OCI-LY3 (cell line): ENCODE results near the gene PPP3CA.
"Not testable (repeated sequence)": the region's sequence is repeated elsewhere in the genome, so short reads cannot be mapped to it uniquely, and the experiment has no call there.

Experiments
- H2AFZ ChIP-seq: fragments of 200-600, 300-600 bp; shearing (Covaris generic); 2 replicates; pipeline ENCODE4 v1.6.0; 2014; ENCODE audit warnings: antibody characterized with exemption, low read depth, low read length
- H3K27ac ChIP-seq: fragments of 200-600, 300-600 bp; sonication (generic); 2 replicates; pipeline ENCODE4 v1.5.1; 2014; ENCODE audit warnings: mild to moderate bottlenecking, low read length, moderate library complexity, mixed read lengths
- H3K27me3 ChIP-seq: fragments of 200-600, 300-600 bp; sonication (generic); 2 replicates; pipeline ENCODE4 v1.6.1; 2014; ENCODE audit warnings: low read depth, low read length, mixed read lengths
- H3K36me3 ChIP-seq: fragments of 200-600, 300-600 bp; sonication (generic); replicated peaks from 2 replicates; pipeline ENCODE3; 2014; ENCODE audit warnings: low read depth, low read length, mixed read lengths
- H3K4me1 ChIP-seq: fragments of 300-600, 200-600 bp; sonication (generic); 2 replicates; pipeline ENCODE4 v1.6.1; 2014; ENCODE audit warnings: low read length, mixed read lengths
- H3K4me2 ChIP-seq: fragments of 200-600, 300-600 bp; sonication (generic); 2 replicates; pipeline ENCODE4 v1.6.1; 2014; ENCODE audit warnings: low read length, mixed read lengths
- H3K4me3 ChIP-seq: fragments of 300-600, 200-600 bp; sonication (generic); 2 replicates; pipeline ENCODE4 v1.5.1; 2014; ENCODE audit warnings: antibody characterized with exemption, mild to moderate bottlenecking, low read length, moderate library complexity
- H3K79me2 ChIP-seq: fragments of 300-600, 200-600 bp; shearing (Covaris generic); 2 replicates; pipeline ENCODE4 v1.6.1; 2014; ENCODE audit warnings: mild to moderate bottlenecking, low read length, mixed read lengths
- H3K9ac ChIP-seq: fragments of 300-600, 200-600 bp; shearing (Covaris generic); 2 replicates; pipeline ENCODE4 v1.6.0; 2014; ENCODE audit warnings: mild to moderate bottlenecking, low read length, moderate library complexity
- H3K9me3 ChIP-seq: fragments of 200-600, 300-600 bp; shearing (Covaris generic); 2 replicates; pipeline ENCODE4 v1.6.1; 2014; ENCODE audit warnings: low read length, mixed read lengths; ENCODE audit not compliant: insufficient read depth
- H4K20me1 ChIP-seq: fragments of 200-600, 300-600 bp; sonication (generic); 2 replicates; pipeline ENCODE4 v1.6.1; 2016; ENCODE audit warnings: low read length, mixed read lengths; ENCODE audit not compliant: insufficient read depth
- EZH2phosphoT487 ChIP-seq: fragments of 200-600 bp; shearing (Covaris generic); IDR thresholded peaks from 2 replicates; pipeline ENCODE4 v1.6.1; 2018; ENCODE audit warnings: antibody characterized with exemption, mixed run types, low read depth
- TF ChIP-seq, protein P1 (sequence below): fragments of 200-600, 300-600 bp; sonication (generic); IDR thresholded peaks from 2 replicates; pipeline ENCODE4 v1.5.1; 2014; ENCODE audit warnings: antibody characterized with exemption, low read length, low read depth

The PPP3CA gene

DNA sequence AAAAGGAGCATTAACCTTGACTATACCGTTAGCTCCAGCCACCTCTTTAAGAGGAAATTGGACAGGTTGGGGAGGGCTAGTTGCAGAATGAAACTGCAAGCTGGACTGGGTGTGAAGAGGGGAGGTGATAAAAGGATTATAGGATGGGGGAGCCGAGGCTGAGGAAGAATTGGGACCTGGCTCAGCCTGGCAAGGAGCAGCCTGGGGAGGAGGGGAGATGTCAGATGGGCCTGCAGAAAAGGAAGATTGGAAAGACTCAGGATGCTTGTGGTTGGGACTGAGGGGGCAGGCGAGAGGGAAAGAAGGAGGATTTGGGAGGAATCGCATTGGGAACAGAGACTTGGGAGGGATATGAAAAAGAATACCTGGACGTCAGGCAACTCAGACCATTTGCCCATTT is 351.7 kb downstream of the PPP3CA start:
- TF ChIP-seq, protein P1, sequence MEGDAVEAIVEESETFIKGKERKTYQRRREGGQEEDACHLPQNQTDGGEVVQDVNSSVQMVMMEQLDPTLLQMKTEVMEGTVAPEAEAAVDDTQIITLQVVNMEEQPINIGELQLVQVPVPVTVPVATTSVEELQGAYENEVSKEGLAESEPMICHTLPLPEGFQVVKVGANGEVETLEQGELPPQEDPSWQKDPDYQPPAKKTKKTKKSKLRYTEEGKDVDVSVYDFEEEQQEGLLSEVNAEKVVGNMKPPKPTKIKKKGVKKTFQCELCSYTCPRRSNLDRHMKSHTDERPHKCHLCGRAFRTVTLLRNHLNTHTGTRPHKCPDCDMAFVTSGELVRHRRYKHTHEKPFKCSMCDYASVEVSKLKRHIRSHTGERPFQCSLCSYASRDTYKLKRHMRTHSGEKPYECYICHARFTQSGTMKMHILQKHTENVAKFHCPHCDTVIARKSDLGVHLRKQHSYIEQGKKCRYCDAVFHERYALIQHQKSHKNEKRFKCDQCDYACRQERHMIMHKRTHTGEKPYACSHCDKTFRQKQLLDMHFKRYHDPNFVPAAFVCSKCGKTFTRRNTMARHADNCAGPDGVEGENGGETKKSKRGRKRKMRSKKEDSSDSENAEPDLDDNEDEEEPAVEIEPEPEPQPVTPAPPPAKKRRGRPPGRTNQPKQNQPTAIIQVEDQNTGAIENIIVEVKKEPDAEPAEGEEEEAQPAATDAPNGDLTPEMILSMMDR: no peak
- no peak for TF ChIP-seq EZH2phosphoT487
- Histone ChIP-seq H2AFZ (no peak overlapping the region), H3K36me3 (no peaks in the 10 kb centered on the region), H3K4me2 (no peak overlapping the region), H3K27ac (no peak overlapping the region), H3K9ac (no peak overlapping the region), H3K79me2 (no peaks in the 10 kb centered on the region), H3K4me1 (no peaks in the 10 kb centered on the region), H4K20me1 (no peaks in the 10 kb centered on the region), H3K4me3 (no peak overlapping the region), H3K9me3 (no peaks in the 10 kb centered on the region), H3K27me3 (no peaks in the 10 kb centered on the region)

DNA sequence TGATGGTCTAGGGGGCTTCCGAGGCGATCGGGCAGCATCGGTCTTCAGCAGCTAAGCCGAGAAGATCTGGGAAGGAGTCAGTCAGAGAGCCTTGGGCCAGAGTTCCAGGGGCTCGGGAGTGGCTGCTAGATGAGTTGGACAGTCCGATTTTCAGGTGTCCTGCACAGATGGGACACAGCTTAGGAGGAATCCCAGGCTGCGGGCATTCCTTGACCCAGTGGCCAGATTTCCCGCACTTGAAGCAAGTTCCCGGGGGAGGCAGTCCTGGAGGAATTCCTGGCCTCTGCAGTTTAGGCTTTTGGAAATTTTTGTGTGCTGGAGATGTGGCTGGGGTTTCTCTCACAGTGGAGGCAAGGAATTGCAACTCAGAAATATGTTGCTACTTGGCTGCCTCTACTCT is 352.3 kb downstream of the PPP3CA start:
- not testable (repeated sequence) for H3K4me1 ChIP-seq, H2AFZ ChIP-seq, H3K79me2 ChIP-seq, H3K9me3 ChIP-seq, H3K27ac ChIP-seq, H3K9ac ChIP-seq, H3K36me3 ChIP-seq, H4K20me1 ChIP-seq, H3K4me3 ChIP-seq, H3K4me2 ChIP-seq, H3K27me3 ChIP-seq

DNA sequence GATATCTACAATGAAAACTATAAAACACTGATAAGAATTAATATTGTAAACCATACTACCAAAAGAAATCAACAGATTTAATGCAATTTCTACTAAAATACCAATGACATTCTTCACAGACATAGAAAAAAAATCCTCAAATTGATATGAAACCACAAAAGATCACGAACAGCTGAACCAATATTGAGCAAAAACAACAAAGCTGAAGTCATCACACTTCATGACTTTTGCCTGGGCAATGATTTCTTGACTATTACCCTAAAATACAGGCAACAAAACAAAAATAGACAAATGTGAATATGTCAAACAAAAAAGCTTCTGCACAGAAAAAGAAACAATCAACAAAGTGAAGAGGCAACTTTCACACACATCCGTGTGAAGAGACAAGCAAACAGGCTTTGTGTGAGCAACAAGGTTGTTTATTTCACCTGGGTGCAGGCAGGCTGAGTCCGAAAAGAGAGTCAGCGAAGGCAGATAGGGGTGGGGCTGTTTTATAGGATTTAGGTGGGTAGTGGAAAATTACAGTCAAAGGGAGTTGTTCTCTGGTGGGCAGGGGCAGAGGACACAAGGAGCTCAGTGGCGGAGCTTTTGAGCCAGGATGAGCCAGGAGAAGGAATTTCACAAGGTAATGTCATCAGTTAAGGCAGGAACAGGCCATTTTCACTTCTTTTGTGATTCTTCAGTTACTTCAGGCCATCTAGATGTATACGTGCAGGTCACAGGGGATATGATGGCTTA is 355.8 kb downstream of the PPP3CA start:
- not testable (repeated sequence) for H4K20me1 ChIP-seq, H3K4me1 ChIP-seq, H3K36me3 ChIP-seq, H3K9ac ChIP-seq, H3K79me2 ChIP-seq, H3K9me3 ChIP-seq, H2AFZ ChIP-seq, H3K4me2 ChIP-seq, H3K4me3 ChIP-seq, H3K27ac ChIP-seq, H3K27me3 ChIP-seq

DNA sequence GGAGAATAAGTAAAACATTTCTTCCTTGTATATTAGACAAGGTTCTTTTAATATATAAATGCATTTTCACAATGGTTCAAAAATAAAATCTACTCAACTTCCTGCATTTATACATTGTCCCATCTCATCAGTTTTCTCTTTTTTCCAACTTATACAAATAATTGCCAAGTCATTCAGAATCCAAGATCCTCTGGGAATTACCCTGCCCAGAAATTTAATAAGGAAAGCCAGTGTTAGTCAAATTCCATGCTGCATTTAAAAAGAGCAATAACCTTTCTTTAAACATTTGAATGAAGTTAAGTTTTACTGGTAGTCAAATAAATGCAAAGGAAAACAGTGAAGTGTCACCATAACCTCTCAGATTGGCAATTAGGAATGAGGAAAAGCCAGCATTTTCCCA is 357.9 kb downstream of the PPP3CA start:
- H3K4me1 ChIP-seq: no peaks in the 10 kb centered on the region
- no peaks in the 10 kb centered on the region for H3K9me3 ChIP-seq
- H3K27ac ChIP-seq: no peak overlapping the region
- no peaks in the 10 kb centered on the region for H3K79me2 ChIP-seq
- H4K20me1 ChIP-seq: no peaks in the 10 kb centered on the region
- no peak overlapping the region for H3K4me2 ChIP-seq
- H3K4me3 ChIP-seq: no peak overlapping the region
- no peaks in the 10 kb centered on the region for H3K36me3 ChIP-seq
- no peaks in the 10 kb centered on the region for H3K27me3 ChIP-seq
- TF ChIP-seq EZH2phosphoT487: no peak
- TF ChIP-seq, protein P1: no peak
- H3K9ac ChIP-seq: no peak overlapping the region
- H2AFZ ChIP-seq: no peak overlapping the region

DNA sequence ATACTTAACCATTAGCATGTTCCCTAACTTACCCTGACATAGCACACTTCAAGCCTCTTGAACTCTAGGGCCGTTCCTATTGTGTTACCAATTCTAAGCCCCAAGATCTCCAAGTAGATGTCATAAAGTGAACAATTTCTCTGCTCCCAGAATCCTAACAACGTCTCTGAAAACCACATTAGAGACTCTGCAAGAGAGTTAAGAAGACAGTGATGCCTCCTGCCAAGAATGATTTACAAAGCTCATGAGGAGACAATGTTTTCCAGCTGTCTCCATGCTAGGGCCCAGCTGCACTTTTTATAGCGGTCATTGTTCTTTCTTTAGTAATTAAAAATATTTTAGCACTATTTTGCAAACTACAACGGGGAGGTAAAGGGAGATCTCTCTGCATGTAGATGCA is 358.4 kb downstream of the PPP3CA start:
- H3K9me3 ChIP-seq: no peaks in the 10 kb centered on the region
- TF ChIP-seq, protein P1: no peak
- TF ChIP-seq EZH2phosphoT487: no peak
- no peaks in the 10 kb centered on the region for H4K20me1 ChIP-seq
- H3K4me3 ChIP-seq: no peak overlapping the region
- no peaks in the 10 kb centered on the region for H3K27me3 ChIP-seq
- H3K4me1 ChIP-seq: no peaks in the 10 kb centered on the region
- H3K4me2 ChIP-seq: no peak overlapping the region
- H3K36me3 ChIP-seq: no peaks in the 10 kb centered on the region
- H2AFZ ChIP-seq: no peak overlapping the region
- no peaks in the 10 kb centered on the region for H3K79me2 ChIP-seq
- no peak overlapping the region for H3K27ac ChIP-seq
- H3K9ac ChIP-seq: no peak overlapping the region
